Measurements from ENCODE around the gene SAT1.

The SAT1 gene

DNA sequence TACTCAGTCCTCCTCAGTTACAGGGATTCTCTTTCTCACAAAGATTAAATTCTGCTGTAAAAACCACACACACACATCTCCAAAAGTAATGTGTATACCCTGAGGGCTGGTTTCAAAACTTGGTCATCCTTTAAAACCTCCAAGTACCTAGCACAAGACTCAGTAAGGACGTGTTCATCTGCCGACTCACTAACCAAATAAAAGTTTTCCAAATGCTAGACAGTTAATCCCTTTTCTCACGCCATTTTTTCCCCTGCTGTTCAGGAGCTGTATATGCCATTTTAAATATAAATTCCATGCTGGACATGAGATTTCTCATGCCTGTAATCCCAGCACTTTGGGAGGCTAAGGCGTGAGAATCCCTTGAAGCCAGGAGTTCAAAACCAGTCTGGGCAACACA, 3.9 kb upstream of the SAT1 start:
- DNase-seq, result no peak

DNA sequence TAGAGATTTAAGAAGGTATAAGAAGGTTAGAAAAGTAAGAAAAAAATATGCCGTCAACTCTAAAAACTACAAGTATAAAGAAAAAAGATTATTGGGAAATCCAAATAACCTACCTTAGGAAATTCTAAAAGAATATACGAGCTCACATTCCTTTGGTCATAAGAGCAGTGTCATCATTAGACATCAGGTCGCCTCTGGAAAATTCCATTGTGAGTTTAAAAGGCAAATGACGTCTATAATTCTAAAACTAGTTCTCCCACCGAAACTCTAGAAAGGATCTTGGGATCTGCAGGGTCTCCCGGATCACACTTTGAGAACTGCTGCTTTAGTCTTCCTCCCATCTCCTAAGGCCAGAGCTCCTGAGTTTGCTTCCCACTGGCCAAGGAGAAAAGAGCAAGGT, 518 bp upstream of the SAT1 start:
- no peak for DNase-seq

DNA sequence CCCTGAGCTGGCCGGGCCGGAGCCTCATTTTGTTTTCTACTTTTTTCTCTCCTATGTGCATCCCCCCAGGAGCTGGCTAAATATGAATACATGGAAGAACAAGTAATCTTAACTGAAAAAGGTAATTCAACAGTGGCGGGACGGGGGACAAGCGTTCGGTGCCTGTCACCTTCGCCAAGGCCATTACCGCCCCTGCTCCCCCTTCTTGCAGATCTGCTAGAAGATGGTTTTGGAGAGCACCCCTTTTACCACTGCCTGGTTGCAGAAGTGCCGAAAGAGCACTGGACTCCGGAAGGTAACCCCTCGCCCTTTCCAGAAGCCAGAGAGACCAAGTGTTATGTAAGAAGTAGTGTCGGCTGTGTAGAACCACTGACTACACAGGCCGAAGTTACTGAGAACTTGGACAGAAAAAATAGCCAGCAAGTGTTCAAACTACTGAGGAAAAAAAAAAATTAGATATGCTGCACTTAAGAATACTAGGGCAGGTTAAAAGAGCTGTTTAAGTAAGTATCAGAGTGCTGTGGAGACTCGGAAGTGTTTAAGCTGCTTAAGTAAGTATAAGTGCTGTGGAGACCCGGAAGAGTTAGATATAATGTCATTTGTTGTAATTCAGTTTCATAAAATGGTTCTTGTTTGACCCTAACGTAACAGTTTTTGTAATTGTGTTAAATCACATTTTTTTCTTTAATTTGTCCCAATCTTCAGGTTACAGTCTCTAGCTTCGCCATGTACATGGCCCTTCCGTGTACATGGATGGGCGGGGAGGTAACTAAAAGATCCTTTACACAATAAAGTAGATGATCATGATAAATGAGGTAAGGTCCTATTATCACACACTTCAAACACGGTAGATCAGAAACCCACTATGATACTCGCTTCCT, 856 bp downstream of the SAT1 start:
- peak; percentile 9 for DNase-seq

DNA sequence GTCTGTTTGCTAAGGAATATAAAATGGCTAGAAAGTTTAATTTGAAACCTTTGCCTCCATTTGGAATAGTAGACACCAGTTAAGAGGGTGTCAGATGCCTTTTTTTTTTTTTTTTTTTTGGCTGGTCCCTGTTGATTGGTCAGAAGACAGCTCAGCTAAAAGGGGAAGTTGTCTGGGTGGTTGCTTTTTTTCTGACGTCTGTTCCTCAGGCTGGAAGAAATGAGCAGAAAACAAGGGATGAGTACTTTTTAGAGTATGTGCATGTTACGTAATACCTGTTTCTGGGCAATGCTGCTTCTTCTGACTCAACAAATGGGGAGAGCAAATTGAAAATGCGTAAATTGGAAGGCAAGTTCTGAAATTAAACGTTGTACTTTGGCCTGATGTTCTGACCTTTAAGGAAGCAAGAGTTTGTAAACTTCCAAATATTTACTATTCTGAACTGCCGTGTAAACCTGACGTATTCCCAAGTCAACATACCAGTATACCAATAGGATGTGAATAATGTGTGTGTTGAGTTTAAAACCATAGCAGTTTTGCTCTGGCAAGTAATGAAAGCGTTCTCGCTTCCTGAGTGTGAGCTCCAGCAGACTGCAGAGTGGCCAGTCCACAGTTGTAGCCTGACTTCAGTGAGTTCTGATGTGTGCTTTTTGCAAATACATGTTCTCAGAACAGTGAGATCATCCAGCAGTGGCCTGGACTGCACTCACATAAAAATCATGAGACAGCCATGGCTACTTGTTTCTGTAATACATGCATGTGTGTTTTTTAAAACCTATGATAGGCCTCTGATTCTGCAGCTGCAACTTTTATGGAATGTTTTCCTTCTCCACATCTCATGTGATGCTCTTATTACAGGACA, 1.7 kb downstream of the SAT1 start:
- no peak for DNase-seq

DNA sequence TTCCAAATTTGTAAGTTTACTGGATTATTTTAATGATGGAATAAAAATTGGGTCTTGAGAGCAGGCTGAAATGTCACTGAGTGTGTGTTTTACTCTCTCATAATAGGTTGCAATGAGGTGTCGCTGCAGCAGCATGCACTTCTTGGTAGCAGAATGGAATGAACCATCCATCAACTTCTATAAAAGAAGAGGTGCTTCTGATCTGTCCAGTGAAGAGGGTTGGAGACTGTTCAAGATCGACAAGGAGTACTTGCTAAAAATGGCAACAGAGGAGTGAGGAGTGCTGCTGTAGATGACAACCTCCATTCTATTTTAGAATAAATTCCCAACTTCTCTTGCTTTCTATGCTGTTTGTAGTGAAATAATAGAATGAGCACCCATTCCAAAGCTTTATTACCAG, 2.6 kb downstream of the SAT1 start:
- no peak for DNase-seq

DNA sequence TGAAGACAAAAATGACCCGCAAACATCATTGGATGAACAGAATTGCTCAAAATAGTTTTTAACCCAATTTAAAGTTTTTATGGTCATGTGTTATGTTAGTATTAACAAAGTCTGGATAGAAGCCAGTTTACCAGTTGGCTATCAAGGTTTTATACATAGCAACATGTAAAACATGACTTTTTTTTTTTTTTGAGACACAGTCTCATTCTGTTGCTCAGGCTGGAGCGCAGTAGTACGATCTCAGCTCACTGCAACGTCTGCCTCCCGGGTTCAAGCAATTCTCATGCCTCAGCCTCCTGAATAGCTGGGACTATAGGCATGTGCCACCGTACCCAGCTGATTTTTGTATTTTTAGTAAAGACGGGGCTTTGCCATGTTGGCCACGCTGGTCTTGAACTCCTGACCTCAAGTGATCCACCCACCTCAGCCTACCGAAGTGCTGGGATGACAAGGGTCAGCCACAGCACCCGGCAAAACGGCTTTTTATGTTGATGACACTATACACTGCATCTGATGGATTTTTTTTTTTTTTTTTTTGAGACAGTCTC, 3.4 kb downstream of the SAT1 start:
- no peak for DNase-seq

DNA sequence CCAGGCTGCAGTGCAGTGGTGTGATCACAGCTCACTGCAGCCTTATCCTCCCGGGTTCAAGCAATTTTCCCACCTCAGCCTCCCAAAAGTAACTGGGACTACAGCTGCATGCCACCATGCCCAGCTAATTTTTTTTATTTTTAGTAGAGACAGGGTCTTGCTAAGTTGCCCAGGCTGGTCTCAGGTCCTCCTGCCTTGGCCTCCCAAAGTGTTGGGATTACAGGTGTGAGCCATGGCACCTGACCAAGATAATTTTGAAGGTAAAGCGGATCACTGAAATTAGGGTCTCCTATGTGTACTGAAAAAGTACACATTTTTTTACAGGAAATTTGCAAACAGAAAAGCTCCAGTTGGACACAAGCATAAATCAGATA, 4.8 kb downstream of the SAT1 start:
- no peak for DNase-seq

DNA sequence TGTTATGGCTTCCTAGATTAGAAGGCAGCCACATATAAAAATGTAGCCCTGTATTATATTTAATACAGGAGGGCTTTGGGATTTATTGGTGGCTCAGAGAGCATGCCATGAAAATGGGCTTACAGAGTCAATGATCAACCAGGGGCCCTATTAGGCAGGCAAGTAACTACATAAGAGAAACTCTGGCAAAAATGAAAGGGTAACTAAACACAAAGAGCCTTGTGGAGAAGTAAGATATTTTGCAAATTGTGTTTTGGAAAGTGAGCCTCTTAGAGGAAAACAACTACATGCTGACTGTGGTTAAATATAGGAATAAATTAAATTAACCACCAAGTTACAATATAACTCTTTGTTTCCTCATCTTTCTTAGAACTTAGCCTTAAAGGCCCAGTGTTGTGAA, 5.5 kb downstream of the SAT1 start:
- DNase-seq, result no peak

DNA sequence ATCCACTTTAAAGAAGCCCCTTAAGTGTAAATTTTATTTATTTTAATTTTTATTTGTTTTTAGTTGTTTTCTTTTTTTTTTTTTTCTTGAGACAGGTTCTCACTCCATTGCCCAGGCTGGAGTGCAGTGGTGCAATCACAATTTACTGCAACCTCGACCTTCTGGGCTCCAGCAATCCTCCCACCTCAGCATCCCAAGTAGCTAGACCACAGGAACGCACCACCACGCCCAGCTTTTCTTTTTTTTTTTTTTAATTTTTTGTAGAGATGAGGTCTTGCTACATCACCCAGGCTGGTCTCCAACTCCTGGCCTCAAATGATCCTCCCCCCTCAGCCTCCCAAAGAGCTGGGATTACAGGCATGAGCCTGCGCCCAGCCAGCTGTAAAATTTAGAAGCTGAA, 6.0 kb downstream of the SAT1 start:
- no peak for DNase-seq

DNA sequence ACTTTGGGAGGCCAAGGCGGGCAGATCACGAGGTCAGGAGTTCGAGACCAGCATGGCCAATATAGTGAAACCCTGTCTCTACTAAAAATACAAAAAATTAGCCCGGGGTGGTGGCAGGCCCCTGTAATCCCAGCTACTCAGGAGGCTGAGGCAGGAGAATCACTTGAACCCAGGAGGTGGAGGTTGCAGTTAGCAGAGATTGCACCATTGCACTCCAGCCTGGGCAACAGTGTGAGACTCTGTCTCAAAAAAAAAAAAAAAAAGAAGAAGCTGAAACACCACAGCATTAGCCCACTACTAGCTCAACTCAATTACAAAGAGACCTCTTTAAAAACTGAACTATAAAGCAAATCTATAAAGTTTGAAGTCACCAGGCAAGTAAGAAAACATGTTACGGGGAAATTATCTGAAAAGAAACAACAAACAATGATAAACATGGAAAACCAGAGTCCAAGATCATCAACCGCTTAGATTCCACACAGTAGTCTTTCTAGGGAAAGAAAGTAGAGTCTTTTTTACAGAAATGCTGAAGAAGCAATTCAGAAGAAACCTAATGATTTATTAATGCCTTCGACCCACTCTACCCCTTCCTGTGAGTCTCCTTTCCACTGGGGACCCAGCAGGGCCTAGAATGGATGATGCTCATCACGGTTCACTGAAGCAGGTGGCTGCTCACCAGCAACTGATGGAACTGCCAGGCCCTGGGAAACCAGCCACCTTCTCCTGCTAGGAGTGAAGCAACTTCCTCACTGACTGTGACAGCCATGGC, 6.6 kb downstream of the SAT1 start:
- DNase-seq, result no peak

DNA sequence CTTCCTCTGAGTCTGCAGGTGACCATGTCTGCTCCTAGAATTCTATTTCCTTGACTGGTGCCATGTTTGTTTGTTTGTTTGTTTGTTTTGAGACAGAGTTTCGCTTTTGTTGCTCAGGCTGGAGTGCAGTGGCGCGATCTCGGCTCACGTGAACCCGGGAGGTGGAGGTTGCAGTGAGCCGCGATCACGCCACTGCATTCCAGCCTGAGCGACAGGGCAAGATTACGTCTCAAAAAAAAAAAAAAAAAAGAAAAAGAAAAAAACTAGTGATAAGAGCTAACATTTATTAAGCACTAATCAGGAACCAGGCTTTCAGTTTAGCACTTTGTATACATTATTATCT, 7.2 kb downstream of the SAT1 start:
- no peak for DNase-seq

DNA sequence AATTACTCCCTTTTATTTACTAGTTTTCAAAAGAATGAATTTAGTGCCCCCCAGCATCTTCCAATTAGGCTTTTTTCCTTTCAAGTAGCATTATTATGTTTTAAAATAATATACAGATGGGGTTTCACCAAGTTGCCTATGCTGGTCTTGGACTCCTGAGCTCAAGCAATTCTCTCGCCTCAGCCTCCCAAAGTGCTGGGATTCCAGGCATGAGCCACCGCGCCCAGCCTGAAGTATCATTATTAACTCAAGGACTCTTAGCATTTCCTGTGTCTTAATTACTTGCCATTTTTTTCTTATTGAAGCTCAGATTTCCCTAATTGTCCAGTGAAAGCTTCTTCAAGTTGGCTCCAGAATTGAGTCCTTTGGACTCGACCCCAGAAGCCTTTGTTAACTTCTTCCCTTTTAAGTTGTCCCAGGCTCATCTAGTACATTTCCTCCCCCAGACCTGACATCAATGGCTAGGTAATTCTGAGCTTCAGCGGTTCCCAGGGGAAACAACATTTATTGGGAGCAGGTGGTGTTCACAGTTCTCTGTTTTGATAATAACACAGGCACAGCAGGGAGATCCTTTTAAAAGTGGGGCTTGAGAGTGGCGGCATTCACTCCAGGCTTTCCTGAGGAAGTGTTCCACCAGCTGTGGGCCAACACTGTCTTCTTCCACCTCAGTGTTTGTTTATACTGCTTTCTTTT, 10.0 kb downstream of the SAT1 start:
- DNase-seq, result no peak

DNA sequence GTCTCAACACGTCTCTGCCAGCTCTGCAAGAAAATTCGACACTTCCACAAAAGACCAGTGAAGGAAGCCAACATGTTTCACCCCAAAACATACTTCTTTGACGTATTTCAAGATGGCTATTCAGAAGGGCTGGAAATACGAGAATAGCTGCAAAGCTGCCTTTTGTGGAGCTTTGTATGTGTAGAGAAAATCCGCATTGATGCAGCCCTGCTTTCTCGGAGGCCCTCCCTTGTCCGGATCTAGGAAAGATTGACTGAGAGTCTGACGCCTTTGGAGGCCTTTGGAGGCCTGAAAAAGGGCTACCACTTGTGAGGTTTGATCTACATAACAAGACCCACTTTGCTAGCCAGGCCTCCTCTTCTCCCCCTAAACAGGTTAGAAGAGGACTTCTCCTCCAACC, 12.2 kb downstream of the SAT1 start:
- DNase-seq, result no peak

DNA sequence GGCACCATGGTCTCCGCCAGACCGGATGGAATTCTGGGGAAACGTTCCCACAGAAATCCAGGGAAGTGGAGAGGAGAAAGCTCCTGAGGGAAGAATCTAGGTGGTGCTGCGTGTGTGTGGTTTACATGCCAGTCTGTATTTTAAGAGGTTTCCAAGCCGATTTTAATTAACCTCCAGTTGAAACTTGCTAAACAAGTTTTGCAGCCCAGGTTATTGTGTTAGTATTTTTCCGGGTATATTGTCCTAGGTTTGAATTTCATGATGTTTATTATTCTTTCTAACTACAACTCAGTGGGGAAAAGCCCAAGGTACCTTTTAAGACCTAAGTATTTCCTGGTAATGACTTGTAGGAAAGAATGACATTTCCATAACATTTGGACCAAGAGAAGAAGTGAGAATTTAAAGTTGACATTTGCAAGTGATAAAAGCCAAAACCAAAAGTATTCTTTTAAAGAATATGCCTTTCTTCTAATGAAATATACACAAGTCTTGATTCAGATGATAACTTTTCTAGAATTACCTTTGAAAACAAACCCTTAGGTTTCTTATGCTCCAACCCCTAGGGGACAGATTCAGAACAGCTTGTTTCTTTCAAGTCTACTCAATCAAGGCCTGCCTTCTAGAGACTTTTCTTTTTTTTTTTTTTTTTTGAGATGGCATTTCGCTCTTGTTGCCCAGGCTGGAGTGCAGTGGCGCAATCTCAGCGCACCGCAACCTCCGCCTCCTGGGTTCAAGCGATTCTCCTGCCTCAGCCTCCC, 14.6 kb downstream of the SAT1 start:
- no peak for DNase-seq

DNA sequence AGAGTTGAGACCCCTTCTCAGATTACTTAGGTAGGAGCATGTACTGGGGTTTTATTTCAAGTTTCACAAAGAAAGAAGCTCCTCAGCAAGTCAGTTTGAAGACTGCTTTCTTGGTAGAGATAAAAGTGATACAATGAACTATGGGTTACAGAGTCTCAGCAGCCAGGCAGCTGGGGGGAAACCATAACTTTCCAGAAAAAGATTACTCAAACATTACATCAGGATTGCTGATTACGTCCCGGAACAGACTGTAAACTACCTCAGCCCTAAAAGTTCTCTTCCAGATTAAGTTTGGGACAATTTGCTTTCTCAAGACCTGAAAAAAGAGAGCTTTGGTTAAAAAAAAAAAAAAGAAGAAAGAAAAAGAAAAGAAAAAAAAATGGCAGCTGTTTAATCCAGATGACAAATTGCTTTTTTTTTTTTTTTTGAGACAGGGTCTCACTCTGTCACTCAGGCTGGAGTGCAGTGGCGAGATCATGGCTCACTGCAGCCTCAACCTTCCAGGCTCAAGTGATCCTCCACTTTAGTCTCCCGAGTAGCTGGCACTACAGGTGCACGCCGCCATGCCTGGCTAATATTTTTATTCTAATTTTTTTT, 16.6 kb downstream of the SAT1 start:
- no peak for DNase-seq

DNA sequence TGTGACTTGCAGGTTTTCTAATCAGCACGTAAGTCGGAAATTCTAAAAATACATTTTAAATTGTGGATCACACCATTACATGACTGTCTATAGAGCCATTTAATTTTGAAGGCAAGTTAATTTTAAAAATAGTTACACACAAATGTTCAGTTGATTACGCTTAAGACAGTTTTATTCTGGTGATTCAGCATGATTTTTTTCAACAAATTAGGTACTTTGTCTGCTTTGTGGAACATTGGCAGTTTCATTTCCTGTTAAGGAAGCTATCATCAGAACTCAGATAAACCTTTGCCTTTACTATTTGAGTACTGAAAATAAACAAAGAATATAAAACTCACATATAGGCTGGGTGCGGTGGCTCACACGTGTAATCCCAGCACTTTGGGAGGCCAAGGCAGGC, 19.5 kb downstream of the SAT1 start:
- no peak for DNase-seq

DNA sequence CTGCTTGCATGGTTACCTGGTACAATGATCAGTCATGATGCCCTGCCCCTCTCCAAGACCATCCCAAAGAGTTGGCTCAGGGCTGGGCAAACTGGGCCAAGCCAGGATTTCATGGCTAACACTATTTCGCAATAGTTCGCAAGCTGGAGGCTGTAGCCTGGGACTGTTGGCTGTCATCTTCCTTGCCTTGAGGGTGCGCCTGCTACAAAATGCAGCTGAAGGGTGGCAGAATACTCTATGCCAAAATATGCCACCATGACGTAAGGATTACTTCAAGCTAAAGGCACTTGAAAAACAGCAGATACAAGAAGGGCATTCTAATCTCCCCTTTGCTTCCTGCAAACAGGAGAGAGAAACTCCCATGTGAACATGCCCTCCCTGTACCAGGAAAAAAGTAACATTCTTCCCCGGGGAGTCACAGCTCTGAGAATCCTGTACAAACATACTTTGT, 21.0 kb downstream of the SAT1 start:
- DNase-seq, result no peak

DNA sequence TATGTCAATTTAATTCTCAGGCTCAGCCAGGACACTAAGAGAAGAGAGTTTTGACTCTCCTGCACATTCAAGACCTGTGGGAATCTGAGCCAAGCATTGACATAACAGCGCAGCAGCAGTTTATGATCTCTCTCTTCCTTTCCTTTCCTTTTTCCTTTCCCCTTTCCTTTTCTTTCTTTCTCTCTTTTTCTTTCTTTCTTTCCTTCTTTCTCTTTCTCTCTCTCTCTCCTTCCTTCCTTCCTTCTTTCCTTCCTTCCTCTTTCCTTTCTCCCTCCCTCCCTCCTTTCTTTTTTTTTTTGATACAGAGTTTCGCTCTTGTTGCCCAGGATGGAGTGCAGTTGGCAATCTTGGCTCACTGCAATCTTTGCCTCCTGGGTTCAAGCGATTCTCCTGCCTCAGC, 21.6 kb downstream of the SAT1 start:
- DNase-seq, result no peak

DNA sequence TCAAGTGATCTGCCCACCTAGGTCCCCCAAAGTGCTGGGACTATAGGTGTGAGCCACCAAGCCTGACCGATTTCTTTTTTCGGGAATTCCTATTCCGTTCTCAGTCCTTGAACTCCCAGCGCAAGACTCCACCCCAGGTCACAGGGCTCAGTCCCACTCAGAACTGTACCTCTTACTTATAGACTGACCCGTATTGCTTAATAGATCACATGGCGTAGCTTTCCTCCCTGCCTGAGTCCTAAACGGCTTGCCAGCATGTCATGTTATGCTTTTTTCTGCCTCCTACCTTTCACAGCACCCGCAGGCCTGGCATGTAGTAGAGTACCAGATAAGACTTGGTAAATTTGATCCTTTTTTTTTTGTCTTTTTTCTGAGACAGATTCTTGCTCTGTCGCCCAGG, 22.4 kb downstream of the SAT1 start:
- no peak for DNase-seq

DNA sequence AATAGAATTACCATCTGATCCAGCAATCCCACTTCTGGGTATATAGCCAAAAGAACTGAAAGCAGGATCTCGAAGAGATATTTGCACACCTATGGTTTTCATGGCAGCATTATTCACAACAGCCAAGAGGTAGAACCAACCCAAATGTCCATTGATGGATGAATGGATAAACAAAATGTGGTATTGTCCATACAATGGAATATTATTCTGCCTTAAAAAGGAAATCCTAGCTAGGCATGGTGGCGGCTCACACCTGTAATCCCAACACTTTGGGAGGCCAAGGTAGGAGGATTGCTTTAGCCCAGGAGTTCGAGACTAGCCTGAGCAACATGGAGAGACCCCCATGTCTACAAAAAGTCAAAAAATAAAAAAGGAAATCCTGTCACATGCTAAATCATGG, 27.3 kb downstream of the SAT1 start:
- DNase-seq, result no peak

DNA sequence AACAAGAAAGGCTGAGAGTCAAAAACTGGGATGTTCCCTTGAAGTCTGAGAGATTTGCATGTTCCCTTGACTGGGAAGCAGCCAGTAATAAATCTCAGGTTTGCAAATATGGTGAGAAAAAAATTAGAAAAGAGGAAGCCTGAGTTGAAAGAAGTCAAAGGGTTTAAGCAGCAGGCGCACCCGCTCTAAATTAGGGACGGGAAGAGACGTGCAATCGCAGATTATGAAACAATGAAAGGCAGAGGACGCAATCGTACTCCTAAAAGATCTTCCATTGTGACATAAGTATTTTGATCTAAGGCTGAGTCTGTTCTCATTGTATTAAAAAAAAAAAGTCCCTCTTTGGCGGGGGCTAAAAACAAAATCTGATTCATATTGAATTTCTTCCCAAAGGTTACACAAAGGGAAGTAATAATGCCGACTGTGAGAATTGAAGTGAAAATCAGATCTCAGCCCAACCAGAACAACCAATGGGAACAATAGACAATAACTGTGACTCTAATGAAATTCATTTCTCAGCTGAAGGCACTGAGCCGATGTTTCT, 28.2 kb downstream of the SAT1 start:
- no peak for DNase-seq

Data from central memory CD4-positive, alpha-beta T cell (primary cell).